ENCODE measurements around the gene TMPRSS3. TPM values are rescaled to one million over a fixed set of nuclear protein-coding genes. Genes with fewer than 3 reads are reported as not detected.

TMPRSS3 gene
- total RNA-seq, 2 donors from 2014 or later, result 0.19 to 8.4 TPM

- peaks cover 22 to 34% of the 10 kb centered on the region in 2 donors for H3K27me3 Mint-ChIP-seq
- no peaks in the 10 kb centered on the region for H3K9me3 Mint-ChIP-seq
- ATAC-seq (peak; percentile 61 to 86), DNase-seq (ENCODE audit: low spot score) (no peak)
- peak overlapping the region in 1 of 2 donors; percentile 40 for H3K27ac Mint-ChIP-seq
- no peaks in the 10 kb centered on the region for H3K36me3 Mint-ChIP-seq
- H3K4me1 Mint-ChIP-seq (ENCODE audit: low read depth in 2 of 2), result peaks cover 6 to 9% of the 10 kb centered on the region in 2 donors
- peak overlapping the region; percentile 62 for H3K4me3 Mint-ChIP-seq
Measured at GRCh38 chr21:42338729-42339715, 56.8 kb downstream of the TMPRSS3 start.

DNA sequence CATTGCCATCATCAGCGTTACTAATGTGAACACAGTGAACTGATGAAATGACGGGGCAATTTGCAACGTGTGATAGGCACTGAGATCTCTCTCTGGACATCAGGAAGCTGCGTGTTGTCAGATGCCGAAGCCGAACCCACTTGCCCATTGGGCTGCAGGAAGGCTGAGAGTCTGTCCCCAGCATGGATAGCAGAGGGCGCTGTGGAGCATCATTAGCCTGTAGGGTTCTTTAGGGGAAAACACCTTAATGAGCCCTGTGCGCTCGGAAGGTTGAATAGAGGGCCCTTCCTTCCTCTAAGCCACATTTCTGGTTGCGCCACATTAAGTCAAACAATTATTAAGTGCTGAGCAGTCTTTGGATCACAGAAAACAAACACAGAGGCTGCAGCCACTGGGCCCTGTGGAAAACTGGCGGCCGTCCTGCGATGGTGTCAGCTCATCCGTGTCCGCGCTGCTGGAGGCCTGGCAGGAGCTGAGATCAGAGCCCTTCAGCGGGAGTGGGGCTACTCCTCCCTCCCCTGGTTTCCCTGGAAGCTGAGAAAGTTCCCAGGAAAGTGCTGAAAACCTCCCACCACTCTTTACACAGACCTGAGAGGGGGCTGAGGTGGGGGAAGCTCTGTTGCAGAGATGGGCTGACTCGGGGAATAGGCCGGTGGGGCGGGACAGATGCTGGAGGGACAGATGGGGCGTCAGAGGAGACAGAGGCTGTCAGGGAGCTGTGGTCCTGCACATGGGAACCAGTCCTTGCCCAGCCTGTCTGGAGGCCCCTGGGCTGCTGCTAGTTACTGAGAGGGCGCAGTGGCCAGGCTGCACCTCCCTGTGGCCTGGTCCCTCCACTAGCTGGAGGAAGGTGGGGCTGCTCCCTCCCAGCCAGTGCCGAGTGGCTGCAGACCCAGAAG, 57.8 kb downstream of the TMPRSS3 start:
- H3K27ac Mint-ChIP-seq, result peak overlapping the region in 1 of 2 donors; percentile 40
- H3K9me3 Mint-ChIP-seq, result no peaks in the 10 kb centered on the region
- no peak overlapping the region for H3K4me3 Mint-ChIP-seq
- ATAC-seq, result peak; percentile 45 to 87
- H3K4me1 Mint-ChIP-seq (ENCODE audit: low read depth in 2 of 2), result peaks cover 6 to 9% of the 10 kb centered on the region in 2 donors
- peaks cover 26 to 39% of the 10 kb centered on the region in 2 donors for H3K27me3 Mint-ChIP-seq
- peak; percentile 83 for DNase-seq (ENCODE audit: low spot score)
- H3K36me3 Mint-ChIP-seq, result no peaks in the 10 kb centered on the region

DNA sequence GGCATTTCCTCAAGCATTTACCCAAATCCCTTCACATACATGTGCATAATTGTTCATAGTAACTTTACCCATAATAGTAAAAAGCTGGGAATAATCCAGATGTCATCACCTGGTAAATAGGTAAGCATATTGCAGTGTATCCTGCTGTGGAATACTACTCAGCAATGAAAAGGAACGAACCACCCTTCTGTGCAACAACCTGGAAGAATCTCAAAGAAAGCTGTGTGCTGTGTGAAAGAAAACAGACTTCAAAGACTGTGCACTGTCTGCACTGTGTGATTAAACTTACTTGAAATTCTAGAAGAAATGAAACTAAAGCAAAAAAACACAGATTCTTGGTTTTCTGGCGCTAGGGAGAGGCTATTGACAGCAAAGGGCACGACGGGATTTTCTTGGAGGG, 58.6 kb downstream of the TMPRSS3 start:
- H3K27ac Mint-ChIP-seq, result peak overlapping the region in 1 of 2 donors; percentile 40
- H3K4me3 Mint-ChIP-seq, result no peak overlapping the region
- ATAC-seq, result no peak
- DNase-seq (ENCODE audit: low spot score), result no peak
- H3K9me3 Mint-ChIP-seq, result no peaks in the 10 kb centered on the region
- peaks cover 32 to 39% of the 10 kb centered on the region in 2 donors for H3K27me3 Mint-ChIP-seq
- H3K4me1 Mint-ChIP-seq (ENCODE audit: low read depth in 2 of 2), result peaks cover 6 to 9% of the 10 kb centered on the region in 2 donors
- H3K36me3 Mint-ChIP-seq, result no peaks in the 10 kb centered on the region

DNA sequence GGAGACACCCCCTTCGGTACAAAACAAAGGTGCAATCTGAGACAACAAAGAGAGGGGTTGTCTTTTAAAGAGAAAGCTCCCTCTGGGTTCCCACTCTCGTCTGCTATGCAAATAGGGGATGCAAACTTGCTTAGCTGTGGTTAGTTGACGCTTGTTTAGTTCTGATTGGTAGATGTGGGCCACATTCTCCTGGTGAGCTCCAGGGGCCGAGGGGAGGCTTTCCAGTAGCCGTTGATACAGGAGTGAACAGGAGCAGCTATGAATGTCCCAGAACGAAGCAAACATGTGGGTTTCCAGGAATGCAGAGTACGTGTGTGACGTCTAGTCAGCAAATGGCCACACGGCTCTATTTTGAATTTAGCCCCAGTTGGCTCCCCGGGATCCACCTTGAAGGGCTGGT, 59.8 kb downstream of the TMPRSS3 start:
- Mint-ChIP-seq H3K27me3 (peaks cover 40 to 41% of the 10 kb centered on the region in 2 donors), H3K36me3 (peaks cover 9% of the 10 kb centered on the region), H3K27ac (no peak overlapping the region), H3K4me1 (ENCODE audit: low read depth in 2 of 2) (peaks cover 6 to 9% of the 10 kb centered on the region in 2 donors), H3K4me3 (no peak overlapping the region), H3K9me3 (no peaks in the 10 kb centered on the region)
- DNase-seq (ENCODE audit: low spot score), result no peak
- ATAC-seq, result no peak

- H3K27ac Mint-ChIP-seq, result no peak overlapping the region
- peaks cover 2 to 3% of the 10 kb centered on the region in 2 donors for H3K4me1 Mint-ChIP-seq (ENCODE audit: low read depth in 2 of 2)
- ATAC-seq, result no peak
- H3K4me3 Mint-ChIP-seq, result no peak overlapping the region
- H3K36me3 Mint-ChIP-seq, result peaks cover 13% of the 10 kb centered on the region
- no peak for DNase-seq (ENCODE audit: low spot score)
- peaks cover 41 to 42% of the 10 kb centered on the region in 2 donors for H3K27me3 Mint-ChIP-seq
- no peaks in the 10 kb centered on the region for H3K9me3 Mint-ChIP-seq
Measured at GRCh38 chr21:42332557-42333317, 63.1 kb downstream of the TMPRSS3 start.

DNA sequence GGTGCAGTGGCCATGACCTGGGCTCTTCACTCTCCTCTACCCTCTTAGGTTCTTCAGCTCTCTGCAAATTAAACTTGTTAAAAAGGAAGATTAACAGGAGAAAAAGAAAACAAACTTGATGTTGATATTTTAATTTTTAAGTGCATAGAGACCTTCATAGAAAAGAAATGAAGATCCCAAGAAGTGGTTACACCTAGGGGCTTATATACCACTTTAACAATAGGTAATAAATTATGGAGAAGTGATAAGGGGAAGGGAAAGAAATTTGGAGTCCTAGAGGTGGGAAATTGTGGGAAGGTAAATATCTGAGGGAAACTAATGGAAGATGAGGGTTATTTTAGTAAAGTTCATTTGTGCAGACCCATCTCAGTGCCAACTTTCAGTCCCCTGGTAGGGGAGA, 64.2 kb downstream of the TMPRSS3 start:
- ATAC-seq, result no peak
- Mint-ChIP-seq H3K4me1 (ENCODE audit: low read depth in 2 of 2) (no peaks in the 10 kb centered on the region), H3K27me3 (peaks cover 33 to 34% of the 10 kb centered on the region in 2 donors)

DNA sequence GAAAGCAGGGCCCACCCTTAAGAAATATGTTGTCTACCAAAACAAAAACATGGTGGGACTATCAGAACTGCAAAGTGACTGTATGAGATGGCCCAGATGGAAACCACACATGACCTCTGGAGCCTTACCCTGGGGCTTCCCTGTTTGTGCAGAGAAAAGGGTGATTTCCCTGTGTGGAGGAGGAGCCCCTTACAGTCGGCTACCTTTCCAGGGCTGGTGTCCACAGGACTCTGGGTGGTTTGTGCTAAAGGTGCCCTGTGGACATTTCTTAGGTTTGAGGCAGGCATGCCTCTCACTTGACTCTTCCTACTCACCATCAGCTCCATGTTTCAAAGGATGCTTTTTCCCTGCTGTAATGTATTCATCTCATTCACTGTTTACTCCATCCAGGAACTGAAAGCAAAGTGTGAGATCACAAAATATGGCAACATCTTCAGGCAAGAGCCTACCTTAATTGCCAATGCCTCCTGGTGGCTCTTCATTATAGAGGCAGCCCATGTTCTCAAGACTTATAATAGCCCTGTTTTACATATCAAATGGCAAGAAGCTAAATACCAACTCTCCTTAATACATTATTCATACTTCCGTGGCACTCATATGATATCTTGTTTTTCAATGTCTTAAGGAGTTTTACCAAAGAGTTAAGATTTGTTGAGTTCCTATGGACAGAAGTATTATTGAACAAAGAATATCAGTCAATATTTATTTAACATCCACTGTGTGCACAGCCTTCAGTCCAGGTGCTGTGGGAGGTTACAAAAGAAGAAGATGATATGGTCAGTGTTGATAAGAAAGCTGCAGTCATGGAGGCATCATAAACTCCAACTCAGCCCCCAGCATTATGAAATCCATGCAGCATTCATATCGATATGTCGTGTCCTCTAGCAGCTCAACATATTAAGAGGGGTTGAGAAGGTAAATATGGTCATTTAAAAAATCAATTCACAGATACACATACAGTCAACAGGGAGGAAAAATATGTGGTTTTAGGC, 65.2 kb downstream of the TMPRSS3 start:
- H3K27me3 Mint-ChIP-seq, result peaks cover 33 to 38% of the 10 kb centered on the region in 2 donors
- ATAC-seq (no peak), DNase-seq (ENCODE audit: low spot score) (no peak)
- no peaks in the 10 kb centered on the region for H3K9me3 Mint-ChIP-seq
- H3K27ac Mint-ChIP-seq, result no peak overlapping the region
- H3K4me1 Mint-ChIP-seq (ENCODE audit: low read depth in 2 of 2), result no peaks in the 10 kb centered on the region
- peaks cover 13% of the 10 kb centered on the region for H3K36me3 Mint-ChIP-seq
- no peak overlapping the region for H3K4me3 Mint-ChIP-seq

More for the DNA sequence above, 64.2 kb downstream of the TMPRSS3 start:
- H3K4me3 Mint-ChIP-seq, result no peak overlapping the region
- peaks cover 13% of the 10 kb centered on the region for H3K36me3 Mint-ChIP-seq
- no peak overlapping the region for H3K27ac Mint-ChIP-seq
- no peak for DNase-seq (ENCODE audit: low spot score)
- H3K9me3 Mint-ChIP-seq, result no peaks in the 10 kb centered on the region

DNA sequence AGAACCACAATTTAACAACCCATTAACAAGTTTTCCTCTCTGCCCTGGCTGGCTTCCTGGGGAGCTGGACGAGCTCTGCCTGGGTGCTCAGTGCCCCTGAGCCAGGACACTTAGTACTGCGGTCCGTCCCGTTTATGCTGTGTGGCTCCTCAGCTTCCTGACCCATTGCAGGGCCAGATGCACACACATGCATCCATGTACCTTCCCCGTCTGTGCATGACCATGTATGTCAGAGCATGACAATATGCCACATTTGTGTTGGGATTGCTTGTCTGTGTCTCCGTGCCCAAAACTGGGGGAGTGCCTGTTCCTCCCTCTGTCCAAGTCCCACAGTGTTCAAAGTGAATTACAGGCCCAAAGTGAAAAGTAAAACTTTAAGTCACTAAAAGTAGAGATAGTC, 71.0 kb downstream of the TMPRSS3 start:
- no peak overlapping the region for H3K27ac Mint-ChIP-seq
- H3K27me3 Mint-ChIP-seq, result peaks cover 30 to 38% of the 10 kb centered on the region in 2 donors
- H3K4me1 Mint-ChIP-seq (ENCODE audit: low read depth in 2 of 2), result no peaks in the 10 kb centered on the region
- no peaks in the 10 kb centered on the region for H3K9me3 Mint-ChIP-seq
- ATAC-seq, result no peak
- DNase-seq (ENCODE audit: low spot score), result no peak
- H3K36me3 Mint-ChIP-seq, result no peaks in the 10 kb centered on the region
- no peak overlapping the region for H3K4me3 Mint-ChIP-seq

Other genes starting within 250 kb of the TMPRSS3 start
- gene ABCG1, start 176.9 kb downstream of the TMPRSS3 start, total RNA-seq, result 1 to 10 TPM; 3.1 to 3.5 TPM
- not detected for gene TFF3, start 80.6 kb downstream of the TMPRSS3 start, total RNA-seq
- gene TFF2, start 45.1 kb downstream of the TMPRSS3 start, total RNA-seq, result not detected
- gene TFF1, start 29.5 kb downstream of the TMPRSS3 start, total RNA-seq, result not detected
- gene UBASH3A, start 7.8 kb upstream of the TMPRSS3 start, total RNA-seq, result 1 to 10 TPM; 1.7 to 9.2 TPM
- under 1 TPM in 1 of 2 donors, not detected in 1; 0.25 TPM for gene RSPH1, start 100.2 kb upstream of the TMPRSS3 start, total RNA-seq
- gene SLC37A1, start 117.8 kb upstream of the TMPRSS3 start, total RNA-seq, result 10 to 100 TPM; 17.2 to 22.5 TPM

Data from natural killer cell treated with Interleukin-12 subunit alpha and Interleukin-12 subunit beta and Interleukin-15 and Interleukin-18, amount 100 ng/mL, for 72 hours (primary cell).